ENCODE data around the gene MACROD2. TPM values are rescaled to one million over a fixed set of nuclear protein-coding genes. Genes with fewer than 3 reads are reported as not detected.

MACROD2 gene
- polyA plus RNA-seq, 4 donors, result 1.00 to 4.8 (median 1.4) TPM

DNA sequence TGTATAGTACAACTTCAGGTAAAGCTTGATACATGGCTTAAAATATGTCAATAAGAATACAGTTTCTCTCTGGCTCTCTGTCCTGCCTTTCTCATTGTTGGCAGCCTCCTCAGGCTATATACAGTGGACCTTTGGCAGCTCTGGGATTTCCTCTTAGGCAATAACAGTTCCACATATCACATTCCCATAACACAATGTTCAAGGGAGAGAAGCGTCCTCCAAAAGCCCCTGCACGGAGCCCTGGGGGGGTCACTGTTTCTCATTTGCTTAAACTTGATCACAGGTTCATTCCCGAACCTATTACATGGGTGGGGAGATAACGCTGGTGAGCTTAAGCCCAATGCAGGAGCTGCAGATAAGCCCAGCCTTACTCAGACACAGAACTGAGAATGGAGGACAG, 346.5 kb downstream of the MACROD2 start:
- WGBS, 3 donors, result 10 to 47% (median 40%) methylated on average over 4 of the region's 4 CpGs
- peaks cover 0 to 31% (median 3%) of the 10 kb centered on the region in 3 donors for H3K4me1 ChIP-seq (ENCODE audit: control insufficient read depth in 3 of 3, insufficient read depth in 2 of 3, low read depth in 1 of 3, low read length in 2 of 3)
- H3K36me3 ChIP-seq (ENCODE audit: control insufficient read depth in 3 of 3, insufficient read depth in 2 of 3, low read depth in 1 of 3, low read length in 3 of 3), result no peaks in the 10 kb centered on the region
- H3K9me3 ChIP-seq (ENCODE audit: control insufficient read depth in 2 of 2, insufficient read depth in 1 of 2, low read depth in 1 of 2, low read length in 1 of 2), result no peaks in the 10 kb centered on the region
- H3K27me3 ChIP-seq (ENCODE audit: control insufficient read depth in 3 of 3, insufficient read depth in 3 of 3, low read length in 3 of 3), result no peaks in the 10 kb centered on the region
- FAIRE-seq, result no peak
- DNase-seq, result peak; percentile 68 to 69
- H3K27ac ChIP-seq (ENCODE audit: low read depth in 1 of 3, low read length in 2 of 3), result peak overlapping the region in 1 of 3 donors; percentile 78
- H3K4me3 ChIP-seq (ENCODE audit: low read depth in 1 of 3, low read length in 3 of 3), result no peak overlapping the region

- Histone ChIP-seq H3K4me1 (ENCODE audit: control insufficient read depth in 3 of 3, insufficient read depth in 2 of 3, low read depth in 1 of 3, low read length in 2 of 3) (peaks cover 0 to 31% (median 3%) of the 10 kb centered on the region in 3 donors), H3K27ac (ENCODE audit: low read depth in 1 of 3, low read length in 2 of 3) (peak overlapping the region in 1 of 3 donors; percentile 78), H3K9me3 (ENCODE audit: control insufficient read depth in 2 of 2, insufficient read depth in 1 of 2, low read depth in 1 of 2, low read length in 1 of 2) (no peaks in the 10 kb centered on the region), H3K27me3 (ENCODE audit: control insufficient read depth in 3 of 3, insufficient read depth in 3 of 3, low read length in 3 of 3) (no peaks in the 10 kb centered on the region), H3K4me3 (ENCODE audit: low read depth in 1 of 3, low read length in 3 of 3) (no peak overlapping the region), H3K36me3 (ENCODE audit: control insufficient read depth in 3 of 3, insufficient read depth in 2 of 3, low read depth in 1 of 3, low read length in 3 of 3) (no peaks in the 10 kb centered on the region)
- 7 to 62% (median 20%) methylated on average over 1 of the region's 1 CpG for WGBS, 3 donors
- FAIRE-seq, result no peak
- peak; percentile 54 to 71 for DNase-seq
Measured at GRCh38 chr20:14342918-14343317, 347.6 kb downstream of the MACROD2 start.

DNA sequence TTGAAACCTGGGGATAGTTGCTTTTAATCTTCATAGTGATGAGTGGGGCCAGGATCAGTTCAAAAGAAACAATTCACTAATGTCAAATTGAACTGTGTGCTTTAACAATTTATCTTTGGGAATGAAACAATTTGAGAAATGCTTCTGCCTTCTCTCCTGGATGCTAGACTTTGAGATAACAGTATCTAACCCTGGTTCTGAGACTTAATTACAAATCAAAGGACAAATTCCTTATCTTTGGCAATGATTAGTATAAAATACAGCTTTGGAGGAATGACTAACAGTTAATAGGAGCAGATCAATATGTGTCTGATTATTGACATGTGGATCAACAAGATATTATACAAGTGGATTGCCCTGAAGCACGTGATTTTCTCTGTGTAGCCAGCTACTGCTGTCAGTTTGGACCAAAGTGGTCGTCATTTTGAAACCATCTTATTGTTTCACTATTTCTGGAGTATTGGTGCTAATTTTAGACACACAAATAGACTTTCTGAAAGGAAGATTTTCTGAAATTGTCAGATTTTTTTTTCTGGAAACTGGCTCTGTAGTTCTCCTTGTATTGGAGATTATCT, 348.3 kb downstream of the MACROD2 start:
- FAIRE-seq, result no peak
- DNase-seq, result peak; percentile 52 to 75
- Histone ChIP-seq H3K27ac (ENCODE audit: low read depth in 1 of 3, low read length in 2 of 3) (peak overlapping the region in 1 of 3 donors; percentile 78), H3K4me1 (ENCODE audit: control insufficient read depth in 3 of 3, insufficient read depth in 2 of 3, low read depth in 1 of 3, low read length in 2 of 3) (peaks cover 0 to 31% (median 3%) of the 10 kb centered on the region in 3 donors), H3K36me3 (ENCODE audit: control insufficient read depth in 3 of 3, insufficient read depth in 2 of 3, low read depth in 1 of 3, low read length in 3 of 3) (no peaks in the 10 kb centered on the region), H3K9me3 (ENCODE audit: control insufficient read depth in 2 of 2, insufficient read depth in 1 of 2, low read depth in 1 of 2, low read length in 1 of 2) (no peaks in the 10 kb centered on the region), H3K27me3 (ENCODE audit: control insufficient read depth in 3 of 3, insufficient read depth in 3 of 3, low read length in 3 of 3) (no peaks in the 10 kb centered on the region), H3K4me3 (ENCODE audit: low read depth in 1 of 3, low read length in 3 of 3) (no peak overlapping the region)
- 8 to 59% (median 14%) methylated on average over 2 of the region's 2 CpGs for WGBS, 3 donors

GRCh38 chr20:14344746-14345145, 349.4 kb downstream of the MACROD2 start:
- H3K36me3 ChIP-seq (ENCODE audit: control insufficient read depth in 3 of 3, insufficient read depth in 2 of 3, low read depth in 1 of 3, low read length in 3 of 3), result no peaks in the 10 kb centered on the region
- H3K27me3 ChIP-seq (ENCODE audit: control insufficient read depth in 3 of 3, insufficient read depth in 3 of 3, low read length in 3 of 3), result no peaks in the 10 kb centered on the region
- DNase-seq (no peak), FAIRE-seq (no peak)
- peak overlapping the region in 1 of 3 donors; percentile 64 for H3K27ac ChIP-seq (ENCODE audit: low read depth in 1 of 3, low read length in 2 of 3)
- H3K4me3 ChIP-seq (ENCODE audit: low read depth in 1 of 3, low read length in 3 of 3), result no peak overlapping the region
- 14 to 33% (median 19%) methylated on average over 1 of the region's 1 CpG for WGBS, 3 donors
- peaks cover 0 to 31% (median 3%) of the 10 kb centered on the region in 3 donors for H3K4me1 ChIP-seq (ENCODE audit: control insufficient read depth in 3 of 3, insufficient read depth in 2 of 3, low read depth in 1 of 3, low read length in 2 of 3)
- H3K9me3 ChIP-seq (ENCODE audit: control insufficient read depth in 2 of 2, insufficient read depth in 1 of 2, low read depth in 1 of 2, low read length in 1 of 2), result no peaks in the 10 kb centered on the region

DNA sequence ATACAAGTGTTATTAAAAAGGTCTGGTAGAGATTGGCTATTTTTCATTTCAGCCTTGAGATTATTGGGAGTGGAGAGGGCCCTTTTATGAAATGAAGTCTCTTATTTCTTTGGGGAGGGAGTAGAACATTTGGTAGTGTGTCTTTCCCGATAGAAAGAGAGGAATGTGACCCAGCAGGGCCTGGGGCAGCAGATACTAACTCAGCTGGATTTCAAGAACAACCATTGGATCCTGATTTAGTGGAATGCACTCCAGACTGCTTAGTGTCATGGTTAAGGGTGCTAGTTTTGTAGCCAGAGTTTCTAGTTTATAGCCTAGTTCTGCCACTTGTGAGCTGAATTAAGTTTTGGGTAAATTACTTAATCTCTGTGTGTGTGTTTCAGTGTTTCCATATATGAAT, 360.5 kb downstream of the MACROD2 start:
- no peak for FAIRE-seq
- DNase-seq, result no peak
- Histone ChIP-seq H3K4me3 (ENCODE audit: low read depth in 1 of 3, low read length in 3 of 3) (no peak overlapping the region), H3K27me3 (ENCODE audit: control insufficient read depth in 3 of 3, insufficient read depth in 3 of 3, low read length in 3 of 3) (no peaks in the 10 kb centered on the region), H3K4me1 (ENCODE audit: control insufficient read depth in 3 of 3, insufficient read depth in 2 of 3, low read depth in 1 of 3, low read length in 2 of 3) (no peaks in the 10 kb centered on the region), H3K27ac (ENCODE audit: low read depth in 1 of 3, low read length in 2 of 3) (no peak overlapping the region), H3K36me3 (ENCODE audit: control insufficient read depth in 3 of 3, insufficient read depth in 2 of 3, low read depth in 1 of 3, low read length in 3 of 3) (no peaks in the 10 kb centered on the region), H3K9me3 (ENCODE audit: control insufficient read depth in 2 of 2, insufficient read depth in 1 of 2, low read depth in 1 of 2, low read length in 1 of 2) (no peaks in the 10 kb centered on the region)
- 51 to 90% (median 67%) methylated on average over 1 of the region's 1 CpG for WGBS, 3 donors

DNA sequence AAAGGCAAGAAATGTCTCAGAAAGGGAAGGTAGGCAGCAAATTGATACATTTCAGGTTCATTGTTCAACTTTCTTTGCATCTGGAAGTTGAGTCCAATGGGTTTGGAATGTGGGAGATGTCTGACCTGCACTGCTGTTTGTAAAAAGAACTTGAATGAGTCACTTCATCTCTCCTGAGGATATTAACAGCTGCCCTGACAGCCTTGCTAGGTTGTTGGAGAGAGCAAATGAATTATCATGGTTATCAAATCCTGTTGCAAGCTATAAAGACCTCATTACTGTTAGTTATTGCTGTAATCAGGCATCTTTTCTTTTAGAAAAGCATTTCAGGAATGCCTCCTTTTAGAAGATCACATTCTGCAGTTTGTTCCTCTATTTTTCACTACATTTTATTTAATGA, 365.1 kb downstream of the MACROD2 start:
- DNase-seq (peak in 1 of 2 donors; percentile 59), FAIRE-seq (no peak)
- no peak overlapping the region for H3K4me3 ChIP-seq (ENCODE audit: low read depth in 1 of 3, low read length in 3 of 3)
- H3K4me1 ChIP-seq (ENCODE audit: control insufficient read depth in 3 of 3, insufficient read depth in 2 of 3, low read depth in 1 of 3, low read length in 2 of 3), result peaks cover 0 to 4% (median 0%) of the 10 kb centered on the region in 3 donors
- H3K9me3 ChIP-seq (ENCODE audit: control insufficient read depth in 2 of 2, insufficient read depth in 1 of 2, low read depth in 1 of 2, low read length in 1 of 2), result peaks cover 0 to 4% of the 10 kb centered on the region in 2 donors
- H3K27ac ChIP-seq (ENCODE audit: low read depth in 1 of 3, low read length in 2 of 3), result peak overlapping the region in 1 of 3 donors; percentile 20
- no peaks in the 10 kb centered on the region for H3K27me3 ChIP-seq (ENCODE audit: control insufficient read depth in 3 of 3, insufficient read depth in 3 of 3, low read length in 3 of 3)
- no peaks in the 10 kb centered on the region for H3K36me3 ChIP-seq (ENCODE audit: control insufficient read depth in 3 of 3, insufficient read depth in 2 of 3, low read depth in 1 of 3, low read length in 3 of 3)

DNA sequence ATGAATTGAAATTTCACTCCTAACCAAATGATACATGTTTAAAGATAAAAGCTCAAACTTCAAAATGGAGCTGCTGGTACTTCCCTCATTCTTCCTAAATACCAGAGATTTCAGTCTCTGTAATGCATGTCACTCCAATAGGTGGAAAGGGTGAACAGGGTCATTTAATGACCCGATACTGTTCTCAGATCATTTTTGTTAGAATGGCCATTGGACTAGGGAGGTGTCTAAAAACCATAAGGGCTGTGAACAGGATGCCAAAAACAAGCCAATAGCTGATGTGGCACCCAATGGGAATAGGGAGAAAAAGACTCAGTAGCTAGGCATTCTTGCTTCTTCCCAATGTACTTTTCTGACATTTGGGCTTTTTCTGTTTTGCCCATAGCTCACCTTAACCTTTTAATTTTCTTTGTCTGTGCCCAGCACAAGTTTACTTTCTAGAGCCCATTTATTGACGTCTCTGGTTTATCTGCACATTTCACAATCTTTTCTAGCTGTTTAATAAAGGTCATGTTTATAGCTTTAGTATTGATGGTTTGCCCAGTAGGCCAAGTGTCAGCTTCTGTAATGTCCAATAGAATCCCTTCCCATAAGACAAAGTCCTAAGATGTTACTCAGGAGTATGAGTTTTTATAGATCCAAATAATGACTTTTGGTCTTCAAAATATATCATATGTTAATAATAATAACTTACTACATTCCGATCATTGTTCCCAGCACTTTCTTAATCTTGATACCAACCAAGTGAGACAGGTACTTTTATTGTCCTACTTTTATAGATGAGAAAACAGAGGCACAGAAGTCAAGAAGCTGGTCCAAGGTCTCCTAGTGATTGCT, 366.4 kb downstream of the MACROD2 start:
- H3K4me1 ChIP-seq (ENCODE audit: control insufficient read depth in 3 of 3, insufficient read depth in 2 of 3, low read depth in 1 of 3, low read length in 2 of 3), result peaks cover 0 to 4% (median 0%) of the 10 kb centered on the region in 3 donors
- 22 to 68% (median 43%) methylated on average over 3 of the region's 3 CpGs for WGBS, 3 donors
- peaks cover 0 to 9% of the 10 kb centered on the region in 2 donors for H3K9me3 ChIP-seq (ENCODE audit: control insufficient read depth in 2 of 2, insufficient read depth in 1 of 2, low read depth in 1 of 2, low read length in 1 of 2)
- FAIRE-seq (no peak), DNase-seq (peak; percentile 48 to 87)
- H3K36me3 ChIP-seq (ENCODE audit: control insufficient read depth in 3 of 3, insufficient read depth in 2 of 3, low read depth in 1 of 3, low read length in 3 of 3), result no peaks in the 10 kb centered on the region
- peak overlapping the region in 1 of 3 donors; percentile 20 for H3K27ac ChIP-seq (ENCODE audit: low read depth in 1 of 3, low read length in 2 of 3)
- H3K4me3 ChIP-seq (ENCODE audit: low read depth in 1 of 3, low read length in 3 of 3), result no peak overlapping the region
- no peaks in the 10 kb centered on the region for H3K27me3 ChIP-seq (ENCODE audit: control insufficient read depth in 3 of 3, insufficient read depth in 3 of 3, low read length in 3 of 3)

DNA sequence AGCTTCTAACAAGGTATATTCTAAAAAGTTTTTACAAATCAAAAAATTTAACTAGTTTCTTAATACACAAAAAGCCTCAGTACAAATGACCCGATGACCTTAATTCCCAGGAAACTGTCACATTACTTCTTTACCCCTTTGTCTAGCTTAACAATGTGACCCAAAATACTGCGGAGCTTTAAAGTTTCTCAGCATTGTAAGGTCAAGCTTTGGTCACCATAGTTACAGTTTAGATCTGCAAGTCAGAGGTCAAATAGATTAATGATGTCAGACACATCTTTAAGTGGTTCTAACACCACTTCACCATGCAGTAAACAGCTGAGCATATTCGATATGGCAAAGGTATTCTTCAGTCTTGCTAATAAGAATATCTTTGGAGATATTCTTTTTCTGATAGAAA, 378.9 kb downstream of the MACROD2 start:
- Histone ChIP-seq H3K27me3 (ENCODE audit: control insufficient read depth in 3 of 3, insufficient read depth in 3 of 3, low read length in 3 of 3) (no peaks in the 10 kb centered on the region), H3K9me3 (ENCODE audit: control insufficient read depth in 2 of 2, insufficient read depth in 1 of 2, low read depth in 1 of 2, low read length in 1 of 2) (no peaks in the 10 kb centered on the region), H3K4me3 (ENCODE audit: low read depth in 1 of 3, low read length in 3 of 3) (no peak overlapping the region), H3K36me3 (ENCODE audit: control insufficient read depth in 3 of 3, insufficient read depth in 2 of 3, low read depth in 1 of 3, low read length in 3 of 3) (no peaks in the 10 kb centered on the region), H3K27ac (ENCODE audit: low read depth in 1 of 3, low read length in 2 of 3) (no peak overlapping the region), H3K4me1 (ENCODE audit: control insufficient read depth in 3 of 3, insufficient read depth in 2 of 3, low read depth in 1 of 3, low read length in 2 of 3) (peaks cover 0 to 15% (median 0%) of the 10 kb centered on the region in 3 donors)
- DNase-seq (no peak), FAIRE-seq (no peak)
- 60 to 84% (median 68%) methylated on average over 3 of the region's 3 CpGs for WGBS, 3 donors
